Mesodermal cell (in vitro differentiated cells): ENCODE data around the gene SDR39U1.

ENCODE experiments used
- H3K27ac ChIP-seq: 2 replicates; pipeline ENCODE4 v1.7.0; 2013; ENCODE audit warnings: mild to moderate bottlenecking, low read depth, low read length, moderate library complexity; ENCODE audit not compliant: severe bottlenecking
- H3K36me3 ChIP-seq: 2 replicates; pipeline ENCODE4 v1.7.1; 2013; ENCODE audit warnings: mild to moderate bottlenecking, low read length, moderate library complexity; ENCODE audit not compliant: control insufficient read depth, insufficient read depth
- H3K4me1 ChIP-seq: one replicate; pipeline ENCODE4 v1.7.1; 2013; ENCODE audit warnings: mild to moderate bottlenecking, low read length; ENCODE audit not compliant: insufficient read depth, control insufficient read depth, poor library complexity, severe bottlenecking
- H3K4me3 ChIP-seq: 2 replicates; pipeline ENCODE4 v1.7.0; 2013; ENCODE audit warnings: low read length, control low read depth, mild to moderate bottlenecking; ENCODE audit not compliant: insufficient read depth, poor library complexity, severe bottlenecking; ENCODE audit errors: extremely low read depth
- H3K9me3 ChIP-seq: 2 replicates; pipeline ENCODE4 v1.7.1; 2013; ENCODE audit warnings: mild to moderate bottlenecking, low read length, moderate library complexity; ENCODE audit not compliant: control insufficient read depth
- WGBS, 2 experiments: methylation state at CpG; one replicate each; pipeline ENCODE4 v1.1.5; 2013; ENCODE audit warnings: missing lambda C conversion rate in 2 of 2; ENCODE audit not compliant: insufficient coverage in 2 of 2; 5-methylcytosine and 5-hydroxymethylcytosine counted together

Gene SDR39U1

DNA sequence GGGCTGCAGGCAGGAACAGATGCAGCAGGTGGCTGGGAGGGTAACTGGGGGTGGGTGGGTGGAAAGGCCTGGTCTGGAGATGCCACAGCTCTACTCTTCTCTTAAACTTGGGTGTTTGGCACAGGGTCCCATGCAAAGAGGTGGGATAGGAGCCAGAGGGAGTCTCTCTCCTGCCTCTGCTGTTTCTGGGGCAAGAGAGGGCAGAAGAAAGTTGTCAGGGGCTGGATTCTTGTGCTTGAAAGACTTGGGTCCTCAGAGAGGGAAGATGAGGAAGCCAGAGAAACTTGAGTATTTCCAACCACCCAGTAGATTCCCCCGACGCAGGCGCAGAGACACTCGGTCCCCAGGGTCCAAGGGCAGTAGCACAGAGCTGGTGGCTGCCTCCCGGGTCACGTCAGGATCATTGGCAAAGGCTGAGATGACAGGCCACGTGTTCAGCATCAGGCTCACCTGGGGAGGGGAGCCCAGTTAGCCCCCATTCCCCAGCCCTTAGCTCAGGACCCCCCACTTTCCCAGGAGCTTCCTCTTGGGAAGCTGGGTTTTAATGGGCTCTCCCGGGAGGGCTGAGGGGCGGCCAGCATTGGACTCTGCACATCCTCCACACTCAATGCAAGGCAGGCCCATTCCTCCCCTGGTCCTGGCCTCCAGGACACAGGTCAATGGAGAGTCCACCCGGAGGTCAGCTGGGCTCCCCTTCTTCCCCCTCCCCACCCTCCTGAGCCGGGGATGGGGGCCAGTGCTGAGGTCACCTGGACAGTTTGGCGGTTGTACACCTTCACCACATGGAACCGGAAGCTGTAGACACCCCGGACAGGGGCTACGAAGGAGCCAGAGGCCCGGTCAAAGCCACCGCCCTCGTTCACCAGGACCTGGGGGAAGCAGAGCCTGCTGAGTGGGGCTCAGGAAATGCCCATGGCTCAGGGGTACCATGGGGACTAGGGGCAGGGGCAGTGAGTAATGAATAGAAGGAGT is 14.8 kb downstream of the SDR39U1 start:
- no peaks in the 10 kb centered on the region for H3K9me3 ChIP-seq
- 92 to 93% methylated on average over 10 to 18 of the region's 18 CpGs for WGBS, 2 experiments
- H3K36me3 ChIP-seq: peaks cover 8% of the 10 kb centered on the region
- no peak overlapping the region for H3K4me3 ChIP-seq
- H3K27ac ChIP-seq: no peak overlapping the region
- H3K4me1 ChIP-seq: peaks cover 12% of the 10 kb centered on the region

GRCh38 chr14:24426912-24427536 is 15.6 kb downstream of the SDR39U1 start:
- Histone ChIP-seq H3K27ac (no peak overlapping the region), H3K9me3 (no peaks in the 10 kb centered on the region), H3K4me1 (peaks cover 12% of the 10 kb centered on the region), H3K36me3 (peaks cover 3% of the 10 kb centered on the region), H3K4me3 (no peak overlapping the region)
- WGBS, 2 experiments: 76 to 90% methylated on average over 3 to 7 of the region's 8 CpGs

GRCh38 chr14:24426150-24426911 is 16.2 kb downstream of the SDR39U1 start:
- H3K4me1 ChIP-seq: peaks cover 9% of the 10 kb centered on the region
- H3K9me3 ChIP-seq: no peaks in the 10 kb centered on the region
- no peak overlapping the region for H3K4me3 ChIP-seq
- WGBS, 2 experiments: 100% methylated on average over 1 of the region's 2 CpGs; no CpG with 5 or more reads in 1 of the 2 experiments
- no peaks in the 10 kb centered on the region for H3K36me3 ChIP-seq
- no peak overlapping the region for H3K27ac ChIP-seq

DNA sequence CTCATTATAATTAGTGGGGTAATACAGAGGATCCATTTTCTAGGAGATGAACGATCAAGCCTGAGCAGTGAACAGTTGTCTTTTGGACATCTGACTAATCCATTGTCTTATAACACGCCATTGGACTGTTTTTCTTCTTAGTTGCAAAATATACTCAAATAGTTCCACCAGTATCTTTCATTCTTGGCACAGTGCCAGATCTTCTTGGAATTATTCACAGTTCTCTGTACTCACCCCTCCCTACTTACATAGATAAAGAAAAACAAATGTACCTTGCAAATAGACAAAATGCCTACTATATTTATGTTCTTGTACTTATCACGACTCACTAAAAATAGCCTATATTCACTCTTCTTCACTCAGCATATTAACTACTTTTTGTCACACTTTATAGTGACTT is 16.9 kb downstream of the SDR39U1 start:
- WGBS, 2 experiments: 86 to 90% methylated on average over 2 to 3 of the region's 3 CpGs
- Histone ChIP-seq H3K27ac (no peak overlapping the region), H3K36me3 (no peaks in the 10 kb centered on the region), H3K4me3 (no peak overlapping the region), H3K4me1 (peaks cover 4% of the 10 kb centered on the region), H3K9me3 (no peaks in the 10 kb centered on the region)

- no peak overlapping the region for H3K27ac ChIP-seq
- no peaks in the 10 kb centered on the region for H3K36me3 ChIP-seq
- H3K9me3 ChIP-seq: no peaks in the 10 kb centered on the region
- WGBS, 2 experiments: 86 to 93% methylated on average over 7 to 10 of the region's 12 CpGs
- H3K4me1 ChIP-seq: no peaks in the 10 kb centered on the region
- H3K4me3 ChIP-seq: no peak overlapping the region
Measured at GRCh38 chr14:24422694-24423601, 19.6 kb downstream of the SDR39U1 start.

DNA sequence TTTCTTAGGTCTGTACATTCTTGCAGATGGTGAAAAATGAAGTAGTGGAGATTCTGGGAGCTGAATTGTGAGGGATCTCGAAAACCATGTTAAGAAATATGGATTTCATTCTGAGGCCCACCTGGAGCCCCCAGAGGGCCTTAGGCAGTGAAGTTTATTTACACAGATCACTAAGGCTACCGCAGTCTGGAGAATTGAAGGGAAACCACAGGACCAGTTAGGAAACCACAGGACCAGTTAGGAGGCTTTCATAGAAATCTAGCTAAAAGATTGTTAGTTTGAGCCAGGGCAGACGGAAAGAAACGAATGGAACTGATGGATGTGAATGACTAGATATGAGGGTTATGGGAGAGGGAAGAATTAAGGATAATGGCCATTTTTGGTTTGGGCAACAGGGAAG is 20.3 kb downstream of the SDR39U1 start:
- Histone ChIP-seq H3K4me3 (no peak overlapping the region), H3K9me3 (no peaks in the 10 kb centered on the region), H3K36me3 (no peaks in the 10 kb centered on the region), H3K27ac (no peak overlapping the region), H3K4me1 (no peaks in the 10 kb centered on the region)
- 93 to 98% methylated on average over 4 of the region's 4 CpGs for WGBS, 2 experiments

- Histone ChIP-seq H3K4me1 (no peaks in the 10 kb centered on the region), H3K36me3 (peaks cover 12% of the 10 kb centered on the region), H3K9me3 (no peaks in the 10 kb centered on the region), H3K27ac (no peak overlapping the region), H3K4me3 (no peak overlapping the region)
- 90 to 95% methylated on average over 3 to 6 of the region's 6 CpGs for WGBS, 2 experiments
Measured at GRCh38 chr14:24418492-24418873, 24.1 kb downstream of the SDR39U1 start.

- WGBS, 2 experiments: 87 to 93% methylated on average over 5 to 6 of the region's 6 CpGs
Measured at GRCh38 chr14:24417832-24418491, 24.6 kb downstream of the SDR39U1 start.

GRCh38 chr14:24416932-24417619 is 25.5 kb downstream of the SDR39U1 start:
- Histone ChIP-seq H3K36me3 (peaks cover 24% of the 10 kb centered on the region), H3K4me1 (no peaks in the 10 kb centered on the region), H3K4me3 (no peak overlapping the region), H3K27ac (no peak overlapping the region), H3K9me3 (no peaks in the 10 kb centered on the region)
- WGBS, 2 experiments: 89 to 97% methylated on average over 16 of the region's 16 CpGs

More at GRCh38 chr14:24417832-24418491, 24.6 kb downstream of the SDR39U1 start:
- H3K4me1 ChIP-seq: no peaks in the 10 kb centered on the region
- peaks cover 17% of the 10 kb centered on the region for H3K36me3 ChIP-seq
- no peak overlapping the region for H3K27ac ChIP-seq
- no peak overlapping the region for H3K4me3 ChIP-seq
- H3K9me3 ChIP-seq: no peaks in the 10 kb centered on the region
